Ecto neural progenitor cell (in vitro differentiated cells): ENCODE data around the gene RPL7A.
"Not testable (repeated sequence)": the region's sequence is repeated elsewhere in the genome, so short reads cannot be mapped to it uniquely, and the experiment has no call there.

Source experiments
- DNase-seq: peaks from one replicate; pipeline ENCODE4 v3.0.0-alpha.2; 2018; ENCODE audit warnings: low spot score

The RPL7A gene

GRCh38 chr9:133327834-133328484 lies 20.1 kb upstream of the RPL7A start:
- no peak for DNase-seq

- not testable (repeated sequence) for DNase-seq
These were observed 18.5 kb upstream of the RPL7A start for GRCh38 chr9:133329306-133330156.

GRCh38 chr9:133331221-133331620 lies 16.8 kb upstream of the RPL7A start:
- DNase-seq, result no peak

GRCh38 chr9:133331641-133332380 lies 16.2 kb upstream of the RPL7A start:
- DNase-seq, result no peak

GRCh38 chr9:133332381-133332730 lies 15.7 kb upstream of the RPL7A start:
- no peak for DNase-seq

- no peak for DNase-seq
These were observed 15.0 kb upstream of the RPL7A start for GRCh38 chr9:133333011-133333410.

- no peak for DNase-seq
These were observed 14.5 kb upstream of the RPL7A start for GRCh38 chr9:133333566-133333965.

- DNase-seq, result no peak
These were observed 13.9 kb upstream of the RPL7A start for GRCh38 chr9:133334161-133334560.

- not testable (repeated sequence) for DNase-seq
These were observed 13.1 kb upstream of the RPL7A start for GRCh38 chr9:133334888-133335287.

- peak; percentile 93 for DNase-seq
These were observed 11.8 kb upstream of the RPL7A start, which contains the start of gene SURF6 for GRCh38 chr9:133335924-133336811. TSS of gene SURF6 (minus strand) at chr9:133336188. CDS start at chr9:133336132, 56 bp downstream.

- no peak for DNase-seq
These were observed 8.4 kb upstream of the RPL7A start for GRCh38 chr9:133339641-133340040.

- DNase-seq, result no peak
These were observed 7.8 kb upstream of the RPL7A start for GRCh38 chr9:133340256-133340655.

GRCh38 chr9:133340916-133341315 lies 7.1 kb upstream of the RPL7A start:
- no peak for DNase-seq

- no peak for DNase-seq
These were observed 6.5 kb upstream of the RPL7A start for GRCh38 chr9:133341369-133342068.

GRCh38 chr9:133342069-133342406 lies 6.0 kb upstream of the RPL7A start:
- no peak for DNase-seq

- no peak for DNase-seq
These were observed 5.4 kb upstream of the RPL7A start for GRCh38 chr9:133342570-133342969.

GRCh38 chr9:133344071-133344470 lies 3.9 kb upstream of the RPL7A start:
- no peak for DNase-seq

- DNase-seq, result no peak
These were observed 3.0 kb upstream of the RPL7A start for GRCh38 chr9:133344979-133345378.

- no peak for DNase-seq
These were observed 2.4 kb upstream of the RPL7A start for GRCh38 chr9:133345596-133345995.

- DNase-seq, result no peak
These were observed 1.8 kb upstream of the RPL7A start for GRCh38 chr9:133346021-133346785.
